H1 (cell line): ENCODE measurements around the gene H2BK1. TPM values are rescaled to one million over a fixed set of nuclear protein-coding genes. Genes with fewer than 3 reads are reported as not detected.

ENCODE experiments used
- ASH2L ChIP-seq: fragments of 200-600, 300-600 bp; sonication (generic); IDR thresholded peaks from one replicate; pipeline ENCODE4 v1.7.1; 2017; ENCODE audit warnings: low read length
- ATF2 ChIP-seq: IDR thresholded peaks from 2 replicates; pipeline ENCODE4 v1.6.1; 2012; ENCODE audit warnings: low read length, inconsistent platforms
- CEBPB ChIP-seq: IDR thresholded peaks from 2 replicates; pipeline ENCODE4 v1.6.1; 2012; ENCODE audit warnings: low read depth, low read length
- CHD1 ChIP-seq: IDR thresholded peaks from 2 replicates; pipeline ENCODE4 v1.6.1; 2012; ENCODE audit warnings: low read depth, low read length, improper control_type of control experiment
- CHD2 ChIP-seq: IDR thresholded peaks from 2 replicates; pipeline ENCODE4 v1.6.1; 2012; ENCODE audit warnings: low read length, improper control_type of control experiment
- EGR1 ChIP-seq: IDR thresholded peaks from 2 replicates; pipeline ENCODE4 v1.6.1; 2011; ENCODE audit warnings: low read depth, low read length, borderline replicate concordance
- RAD21 ChIP-seq, 2 experiments: IDR thresholded peaks in 1 of 2; conservative IDR thresholded peaks in 1 of 2; 2 replicates each; pipeline ENCODE4 v1.6.1; 2011; ENCODE audit warnings: low read depth in 2 of 2, low read length in 2 of 2, improper control_type of control experiment in 1 of 2, inconsistent platforms in 1 of 2, mild to moderate bottlenecking in 1 of 2, moderate library complexity in 1 of 2
- RNF2 ChIP-seq: fragments of 200-900, 300-1000 bp; sonication (generic); IDR thresholded peaks from 2 replicates; pipeline ENCODE4 v1.7.1; 2016; ENCODE audit warnings: borderline replicate concordance, low read depth, mild to moderate bottlenecking, antibody characterized with exemption, low read length; ENCODE audit not compliant: poor library complexity, severe bottlenecking; ENCODE audit errors: missing control alignments
- polyA plus RNA-seq, 7 experiments: library from polyadenylated mRNA; depleted of rRNA in 3 of 7; stranded (reverse) in 5 of 7; unstranded in 2 of 7; fragments of >200 nt in 5 of 7; fragments of 200-250 nt in 2 of 7; gene quantifications; 1 replicate in 5 of 7; 2 replicates in 1 of 7; 4 replicates in 1 of 7; pipeline versions ENCODE4 v1.2.1 to v1.2.3, GENCODE V29; 2011 to 2013; ENCODE audit warnings: missing spikeins in 2 of 7, mixed read lengths in 2 of 7
- total RNA-seq: library from RNA; stranded (reverse); fragmentation: NEBNext Ultra II Directional; extraction: Animal tissue kit (Norgen Biotek cat#: 25700); gene quantifications from 2 replicates; pipeline ENCODE4 v1.2.1, GENCODE V29; 2021

Gene H2BK1
- total and polyA plus RNA-seq, 2 of the 8 experiments (the other 6 are each of a cell fraction or from before 2014, with no cell fraction given): not detected

DNA sequence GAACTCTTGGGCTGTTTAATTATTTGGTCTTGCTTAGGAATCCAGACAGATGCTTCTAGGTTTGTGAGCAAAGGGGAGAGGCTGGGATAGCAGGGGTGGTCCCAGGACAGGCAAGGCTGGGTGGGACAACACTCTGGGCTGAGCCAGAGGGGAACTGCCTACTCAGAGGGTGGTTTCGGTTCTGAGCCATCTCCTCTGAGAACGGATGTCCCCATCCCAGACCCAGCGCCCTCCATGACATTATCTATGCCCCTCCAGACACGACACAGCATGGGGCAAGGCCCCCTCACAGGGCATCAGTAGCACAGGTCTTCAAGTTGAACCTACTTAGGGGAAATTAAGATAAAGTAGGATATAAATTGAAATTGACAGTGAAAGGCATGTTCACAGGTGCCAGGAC, 30.3 kb downstream of the H2BK1 start (continued):
- TF ChIP-seq ATF2: no peak
- TF ChIP-seq RAD21 (IDR thresholded peaks at IDR 0.05 in 1 of 2, conservative IDR thresholded peaks at IDR 0.05 in 1 of 2; ENCODE audit: low read depth in 2 of 2, low read length in 2 of 2): no peak
- TF ChIP-seq CHD1: no peak
- TF ChIP-seq RNF2: no peak
- no peak for TF ChIP-seq CHD2
- TF ChIP-seq ASH2L: no peak
- no peak for TF ChIP-seq EGR1
- no peak for TF ChIP-seq CEBPB
